HepG2 (cell line): Measurements from ENCODE around the gene MUC6. TPM values are rescaled to one million over a fixed set of nuclear protein-coding genes. Genes with fewer than 3 reads are reported as not detected.

Source experiments
- ATAC-seq: fragments of 200-7000 bp; cut with Tn5 transposase; 3 replicates; pipeline ENCODE4 v1.9.1; 2020; ENCODE audit warnings: mild to moderate bottlenecking, moderate library complexity
- BruUV-seq: library from RNA; stranded (reverse); fragments of 400-500 nt; replicated peaks from 2 replicates; lab custom pipeline; 2021; lab: Mats Ljungman, UMichigan
- CTCF ChIA-PET: fragments of 300-600 bp; formaldehyde crosslinking; extraction: SDS; loops from one replicate; lab custom pipeline; 2021; ENCODE audit warnings: low total read pairs, inconsistent platforms, low intra/inter-chr PET ratio; lab: Yijun Ruan, JAX
- POLR2A ChIA-PET: fragments of 350-600 bp; sonication (Branson Sonifier 250); formaldehyde crosslinking; loops from one replicate; lab custom pipeline; 2020; ENCODE audit warnings: antibody characterized with exemption, inconsistent platforms; lab: Yijun Ruan, JAX
- DNase-seq: peaks from one replicate; pipeline ENCODE4 v3.0.0-alpha.2; 2015; ENCODE audit warnings: low spot score
- FAIRE-seq: peaks from 3 replicates; lab custom pipeline; 2011; peaks lifted over from hg19 to GRCh38; lab: Jason Lieb, UNC
- H2AFZ ChIP-seq: one replicate; pipeline ENCODE4 v1.6.1; 2011; ENCODE audit warnings: low read length, inconsistent platforms
- H3K27ac ChIP-seq: fragments of 300-600 bp; 3 replicates; pipeline ENCODE4 v1.8.0; 2011; ENCODE audit warnings: mixed run types, mild to moderate bottlenecking, mixed read lengths, low read length, inconsistent platforms; ENCODE audit not compliant: insufficient read depth; ENCODE audit errors: extremely low read length
- H3K27me3 ChIP-seq, 2 experiments: fragments of 200-600 bp in 1 of 2; 2 replicates in 1 of 2; 3 replicates in 1 of 2; pipeline versions ENCODE4 v1.6.0 to v1.8.0; 2011; ENCODE audit warnings: low read length in 2 of 2, mild to moderate bottlenecking in 2 of 2, moderate library complexity in 2 of 2, inconsistent platforms in 1 of 2; ENCODE audit not compliant: insufficient read depth in 2 of 2, control insufficient read depth in 1 of 2
- H3K36me3 ChIP-seq, 2 experiments: fragments of 200-600 bp in 1 of 2; replicated peaks in 1 of 2; 2 replicates in 1 of 2; 3 replicates in 1 of 2; pipeline versions ENCODE4 v1.5.1 to v1.8.0; 2011; ENCODE audit warnings: low read length in 2 of 2, inconsistent platforms in 1 of 2; ENCODE audit not compliant: insufficient read depth in 2 of 2, control insufficient read depth in 1 of 2
- H3K4me1 ChIP-seq: 2 replicates; pipeline ENCODE4 v1.5.1; 2012; ENCODE audit warnings: low read length, inconsistent platforms; ENCODE audit not compliant: insufficient read depth
- H3K4me2 ChIP-seq: 2 replicates; pipeline ENCODE4 v1.6.0; 2011; ENCODE audit warnings: low read depth, low read length, inconsistent platforms
- H3K4me3 ChIP-seq, 3 experiments: fragments of 200-600 bp in 1 of 3; sonication (generic), shearing (Covaris generic) in 1 of 3; replicated peaks in 1 of 3; 2 replicates each; pipeline ENCODE4 v1.5.1; 2011 to 2016; ENCODE audit warnings: low read length in 3 of 3, inconsistent platforms in 2 of 3, low read depth in 2 of 3, mild to moderate bottlenecking in 2 of 3, control low read depth in 1 of 3, mixed read lengths in 1 of 3; ENCODE audit not compliant: insufficient read depth in 1 of 3
- H3K79me2 ChIP-seq: one replicate; pipeline ENCODE4 v1.6.1; 2011; ENCODE audit warnings: low read length, inconsistent platforms; ENCODE audit not compliant: insufficient read depth
- H3K9ac ChIP-seq: 2 replicates; pipeline ENCODE4 v1.6.0; 2011; ENCODE audit warnings: mild to moderate bottlenecking, low read depth, low read length, inconsistent platforms; ENCODE audit not compliant: insufficient read depth
- H3K9me3 ChIP-seq: 2 replicates; pipeline ENCODE4 v1.5.1; 2012; ENCODE audit warnings: mild to moderate bottlenecking, low read length
- H4K20me1 ChIP-seq: 2 replicates; pipeline ENCODE4 v1.6.0; 2011; ENCODE audit warnings: inconsistent platforms, mild to moderate bottlenecking, low read length, moderate library complexity; ENCODE audit not compliant: insufficient read depth
- ATF5 ChIP-seq: sonication (generic); formaldehyde crosslinking; IDR thresholded peaks from 2 replicates; pipeline ENCODE4 v1.4.0; 2020; ENCODE audit warnings: mild to moderate bottlenecking, low read depth, missing genetic modification reagents
- CEBPG ChIP-seq: IDR thresholded peaks from 2 replicates; pipeline ENCODE4 v1.6.1; 2016
- ETV6 ChIP-seq: sonication (generic); formaldehyde crosslinking; conservative IDR thresholded peaks from 2 replicates; pipeline ENCODE4 v1.4.0; 2020; ENCODE audit warnings: missing genetic modification reagents
- FOXJ3 ChIP-seq: sonication (generic); formaldehyde crosslinking; IDR thresholded peaks from 2 replicates; pipeline ENCODE4 v1.4.0; 2020; ENCODE audit warnings: missing genetic modification reagents, mild to moderate bottlenecking, borderline replicate concordance
- FOXM1 ChIP-seq: sonication (generic); formaldehyde crosslinking; IDR thresholded peaks from 2 replicates; pipeline ENCODE4 v1.5.0; 2020; ENCODE audit warnings: missing genetic modification reagents
- RFX1 ChIP-seq: fragments of 450-650 bp; IDR thresholded peaks from 2 replicates; pipeline ENCODE4 v1.6.1; 2017
- SMAD9 ChIP-seq: sonication (generic); formaldehyde crosslinking; IDR thresholded peaks from 2 replicates; pipeline ENCODE4 v1.5.1; 2020; ENCODE audit warnings: mild to moderate bottlenecking, missing genetic modification reagents
- ZNF24 ChIP-seq: fragments of 450-650 bp; IDR thresholded peaks from 2 replicates; pipeline ENCODE4 v1.6.1; 2017; ENCODE audit warnings: antibody characterized with exemption, mild to moderate bottlenecking
- ZNF543 ChIP-seq: sonication (generic); formaldehyde crosslinking; IDR thresholded peaks from 2 replicates; pipeline ENCODE4 v1.4.0; 2020; ENCODE audit warnings: mild to moderate bottlenecking, missing genetic modification reagents
- ZNF792 ChIP-seq: IDR thresholded peaks from 2 replicates; pipeline ENCODE4 v1.6.1; 2016
- ZZZ3 ChIP-seq: sonication (generic); formaldehyde crosslinking; IDR thresholded peaks from 2 replicates; pipeline ENCODE4 v1.4.0; 2020; ENCODE audit warnings: missing genetic modification reagents, mild to moderate bottlenecking, borderline replicate concordance
- WGBS: methylation state at CpG from one replicate; pipeline ENCODE4 v1.1.6; 2017; ENCODE audit warnings: low lambda C conversion rate; 5-methylcytosine and 5-hydroxymethylcytosine counted together
- in situ Hi-C: cut with HindIII; loops from 2 replicates; pipeline ENCODE4 v1.10.0; 2017; ENCODE audit warnings: low pct_unique_long_range_greater_than_20kb; ENCODE audit not compliant: extremely low pct_ligation_motif_present
- intact Hi-C: fragments of 100-400 bp; cut with micrococcal nuclease; formaldehyde crosslinking; loops from one replicate; pipeline ENCODE4 v1.10.0; 2022; ENCODE audit not compliant: unreplicated experiment
- polyA plus RNA-seq, 8 experiments: library from polyadenylated mRNA; depleted of rRNA in 3 of 8; stranded (reverse) in 7 of 8; unstranded in 1 of 8; fragments of >200 nt; fragmentation: Illumina TruSeq in 4 of 8; extraction: Trizol in 4 of 8; gene quantifications; 2 replicates each; pipeline versions ENCODE4 v1.2.1 to v1.2.3, GENCODE V29; 2011 to 2016; ENCODE audit warnings: low read depth in 4 of 8, missing spikeins in 1 of 8, mixed read lengths in 1 of 8; ENCODE audit not compliant: insufficient read depth in 1 of 8
- total RNA-seq, 5 experiments: library from RNA; depleted of rRNA; stranded (reverse); fragments of >200 nt; fragmentation: Illumina TruSeq; extraction: Trizol; gene quantifications; 2 replicates each; pipeline ENCODE4 v1.2.3, GENCODE V29; 2016; ENCODE audit warnings: low read depth in 1 of 5
- TF ChIP-seq, protein P1 (sequence below): IDR thresholded peaks from 2 replicates; pipeline ENCODE4 v1.6.1; 2016

MUC6 gene
- total and polyA plus RNA-seq, 2 of the 13 experiments (the other 11 are each of a cell fraction or from before 2014, with no cell fraction given): not detected

GRCh38 chr11:1071571-1072115, 35.1 kb upstream of the MUC6 start:
- CTCF ChIA-PET: no interaction called here
- BruUV-seq: no TSS peak
- WGBS: 39% methylated on average over 12 of the region's 21 CpGs

DNA sequence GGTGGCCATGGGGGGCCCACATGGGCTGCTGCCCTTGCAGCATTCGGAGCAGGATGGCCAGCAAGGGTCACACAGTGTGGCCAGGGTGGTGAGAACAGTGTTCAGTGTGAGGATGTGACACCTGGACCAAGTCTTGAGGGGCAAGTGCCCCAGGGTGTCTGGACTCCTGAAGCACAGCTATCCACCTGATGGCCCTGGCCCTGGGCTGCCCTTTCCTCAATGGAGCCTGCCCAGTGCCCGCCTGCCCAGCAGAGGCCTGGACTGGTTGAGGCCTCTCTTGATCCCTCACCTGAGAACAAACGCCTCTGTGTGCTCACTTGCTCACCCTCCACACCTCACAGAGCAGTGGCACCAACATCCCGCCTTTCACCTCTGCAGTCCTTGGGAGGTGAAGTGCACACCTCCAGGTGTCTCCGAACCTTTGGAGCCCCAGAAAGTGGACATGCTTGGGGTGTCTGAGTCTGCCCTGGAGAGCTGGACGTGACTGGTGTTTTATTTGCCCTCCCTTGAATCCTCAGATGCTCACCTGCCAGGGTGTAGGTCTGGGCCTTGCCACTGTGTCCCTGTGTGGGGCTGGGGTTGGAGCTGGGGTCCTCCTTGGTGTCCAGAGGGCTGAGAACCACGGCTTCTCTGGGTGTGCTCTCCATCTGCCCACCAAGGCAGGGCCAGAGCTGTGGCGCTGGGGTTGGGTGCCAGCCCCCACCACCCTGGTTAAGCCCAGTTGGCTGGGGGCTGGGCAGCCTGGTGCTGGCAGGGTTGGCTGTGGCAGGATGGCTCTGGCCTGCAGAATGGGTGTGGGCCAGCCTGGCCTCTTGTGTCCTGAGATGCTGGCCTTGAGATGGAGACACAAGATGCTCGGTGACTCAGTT, 34.3 kb upstream of the MUC6 start:
- Histone ChIP-seq H4K20me1 (no peaks in the 10 kb centered on the region), H3K27me3 (peaks cover 14 to 36% of the 10 kb centered on the region in 2 experiments; a peak in 4 of 5 replicates), H2AFZ (no peak overlapping the region), H3K9ac (no peak overlapping the region), H3K4me3 (no peak overlapping the region), H3K4me1 (peaks cover 35% of the 10 kb centered on the region), H3K27ac (no peak overlapping the region), H3K79me2 (no peaks in the 10 kb centered on the region), H3K4me2 (no peak overlapping the region), H3K9me3 (no peaks in the 10 kb centered on the region), H3K36me3 (no peaks in the 10 kb centered on the region)
- FAIRE-seq (no peak), ATAC-seq (no peak), DNase-seq (no peak)
- POLR2A ChIA-PET: no interaction called here
- in situ Hi-C loops (no loop called here), intact Hi-C loops (no loop called here)
- CTCF ChIA-PET: no interaction called here
- 26% methylated on average over 4 of the region's 9 CpGs for WGBS
- no TSS peak for BruUV-seq
- TF ChIP-seq FOXM1 (CRISPR knock-in tag) (no peak), ZNF543 (CRISPR knock-in tag) (no peak), FOXJ3 (no peak), ETV6 (CRISPR knock-in tag) (no peak), ZNF792 (CRISPR knock-in tag) (no peak), RFX1 (no peak), ZZZ3 (CRISPR knock-in tag) (no peak), CEBPG (CRISPR knock-in tag) (no peak), SMAD9 (no peak), ZNF24 (no peak)
- TF ChIP-seq, protein P1, sequence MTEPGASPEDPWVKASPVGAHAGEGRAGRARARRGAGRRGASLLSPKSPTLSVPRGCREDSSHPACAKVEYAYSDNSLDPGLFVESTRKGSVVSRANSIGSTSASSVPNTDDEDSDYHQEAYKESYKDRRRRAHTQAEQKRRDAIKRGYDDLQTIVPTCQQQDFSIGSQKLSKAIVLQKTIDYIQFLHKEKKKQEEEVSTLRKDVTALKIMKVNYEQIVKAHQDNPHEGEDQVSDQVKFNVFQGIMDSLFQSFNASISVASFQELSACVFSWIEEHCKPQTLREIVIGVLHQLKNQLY: no peak

More at GRCh38 chr11:1071571-1072115, 35.1 kb upstream of the MUC6 start:
- no peak for FAIRE-seq
- peaks cover 35% of the 10 kb centered on the region for H3K4me1 ChIP-seq
- ATAC-seq: no peak
- no peak overlapping the region for H3K4me3 ChIP-seq
- H3K27me3 ChIP-seq: peaks cover 14 to 40% of the 10 kb centered on the region in 2 experiments; a peak in 4 of 5 replicates
- H3K27ac ChIP-seq: no peak overlapping the region
- H2AFZ ChIP-seq: no peak overlapping the region
- in situ Hi-C loops (no loop called here), intact Hi-C loops (no loop called here)
- POLR2A ChIA-PET: no interaction called here
- DNase-seq: no peak
- no peaks in the 10 kb centered on the region for H4K20me1 ChIP-seq
- no peaks in the 10 kb centered on the region for H3K79me2 ChIP-seq
- TF ChIP-seq ATF5 (CRISPR knock-in tag): no peak
- no peak overlapping the region for H3K9ac ChIP-seq
- H3K9me3 ChIP-seq: no peaks in the 10 kb centered on the region
- H3K36me3 ChIP-seq: no peaks in the 10 kb centered on the region
- H3K4me2 ChIP-seq: no peak overlapping the region
